Vagina (tissue), 2 donors: Measurements from ENCODE around the gene ALK. TPM values are rescaled to one million over a fixed set of nuclear protein-coding genes. Genes with fewer than 3 reads are reported as not detected.

ENCODE experiments used
- DNase-seq, 2 donors: peaks; one replicate each; pipeline ENCODE4 v3.0.0-alpha.2; 2017; ENCODE audit errors: extremely low spot score in 2 of 2
- H3K27ac ChIP-seq: fragments of 200-600 bp; sonication (generic); one replicate; pipeline ENCODE4 v1.5.1; 2019
- H3K27me3 ChIP-seq: fragments of 200-600 bp; sonication (generic); one replicate; pipeline ENCODE4 v1.5.1; 2019
- H3K36me3 ChIP-seq, 2 donors: fragments of 200-600 bp; sonication (generic); one replicate each; pipeline ENCODE4 v1.5.1; 2017 to 2019
- H3K4me1 ChIP-seq: fragments of 200-600 bp; sonication (generic); one replicate; pipeline ENCODE4 v1.5.1; 2019
- H3K4me3 ChIP-seq, 2 donors: fragments of 200-600 bp; sonication (generic); 1 replicate in 1 of 2; 2 replicates in 1 of 2; pipeline ENCODE4 v1.5.1; 2016 to 2019
- H3K9me3 ChIP-seq: fragments of 200-600 bp; sonication (generic); one replicate; pipeline ENCODE4 v1.5.1; 2019
- CTCF ChIP-seq, 3 experiments: fragments of 450-650 bp in 2 of 3; fragments of 200-600 bp in 1 of 3; sonication (generic) in 1 of 3; IDR thresholded peaks; one replicate each; pipeline ENCODE4 v1.5.1; 2017 to 2019; ENCODE audit warnings: antibody characterized with exemption in 3 of 3, mild to moderate bottlenecking in 2 of 3, moderate library complexity in 2 of 3
- POLR2A ChIP-seq, 2 donors: fragments of 450-650 bp; IDR thresholded peaks; one replicate each; pipeline ENCODE4 v1.6.1; 2017; ENCODE audit warnings: antibody characterized with exemption in 2 of 2, mild to moderate bottlenecking in 2 of 2, moderate library complexity in 2 of 2
- POLR2AphosphoS5 ChIP-seq, 2 donors: sonication (generic); formaldehyde crosslinking; IDR thresholded peaks; one replicate each; pipeline ENCODE4 v1.9.0; 2017; ENCODE audit warnings: antibody characterized with exemption in 2 of 2, mild to moderate bottlenecking in 2 of 2, low read depth in 1 of 2; ENCODE audit not compliant: insufficient read depth in 1 of 2
- intact Hi-C: fragments of 100-400 bp; cut with DNase I; formaldehyde crosslinking; loops from one replicate; pipeline ENCODE4 v1.15.1; 2023
- total RNA-seq: library from RNA; depleted of rRNA; stranded (reverse); fragments of >200 nt; gene quantifications from one replicate; pipeline ENCODE4 v1.2.3, GENCODE V29; 2016

The ALK gene
- total RNA-seq, 1 donor from 2014 or later: 0.74 TPM

GRCh38 chr2:29477186-29477585 is 444.2 kb downstream of the ALK start:
- intact Hi-C loops: no loop called here
- H3K27me3 ChIP-seq: no peaks in the 10 kb centered on the region
- TF ChIP-seq CTCF (IDR thresholded peaks at IDR 0.05) (no peak), POLR2A (IDR thresholded peaks at IDR 0.05) (no peak), POLR2AphosphoS5 (IDR thresholded peaks at IDR 0.05; ENCODE audit: insufficient read depth in 1 of 2, low read depth in 1 of 2) (no peak)
- no peaks in the 10 kb centered on the region for H3K36me3 ChIP-seq
- H3K27ac ChIP-seq: no peak overlapping the region
- no peak for DNase-seq
- no peaks in the 10 kb centered on the region for H3K9me3 ChIP-seq
- no peaks in the 10 kb centered on the region for H3K4me1 ChIP-seq
- H3K4me3 ChIP-seq: no peak overlapping the region

- H3K9me3 ChIP-seq: no peaks in the 10 kb centered on the region
- intact Hi-C loops: no loop called here
- H3K27me3 ChIP-seq: no peaks in the 10 kb centered on the region
- no peak for DNase-seq
- no peak overlapping the region for H3K27ac ChIP-seq
- H3K36me3 ChIP-seq: no peaks in the 10 kb centered on the region
- no peaks in the 10 kb centered on the region for H3K4me1 ChIP-seq
- no peak overlapping the region for H3K4me3 ChIP-seq
- TF ChIP-seq CTCF (IDR thresholded peaks at IDR 0.05) (no peak), POLR2A (IDR thresholded peaks at IDR 0.05) (no peak), POLR2AphosphoS5 (IDR thresholded peaks at IDR 0.05; ENCODE audit: insufficient read depth in 1 of 2, low read depth in 1 of 2) (no peak)
These were observed 445.9 kb downstream of the ALK start for GRCh38 chr2:29475499-29475898.

- Histone ChIP-seq H3K9me3 (no peaks in the 10 kb centered on the region), H3K4me1 (no peaks in the 10 kb centered on the region), H3K4me3 (no peak overlapping the region), H3K36me3 (no peaks in the 10 kb centered on the region), H3K27ac (no peak overlapping the region), H3K27me3 (no peaks in the 10 kb centered on the region)
- DNase-seq: no peak
- TF ChIP-seq POLR2A (IDR thresholded peaks at IDR 0.05) (no peak), POLR2AphosphoS5 (IDR thresholded peaks at IDR 0.05; ENCODE audit: insufficient read depth in 1 of 2, low read depth in 1 of 2) (no peak), CTCF (IDR thresholded peaks at IDR 0.05) (no peak)
- intact Hi-C loops: no loop called here
These were observed 451.4 kb downstream of the ALK start for GRCh38 chr2:29469961-29470360.

- H3K36me3 ChIP-seq: no peaks in the 10 kb centered on the region
- no peak overlapping the region for H3K27ac ChIP-seq
- H3K4me1 ChIP-seq: no peaks in the 10 kb centered on the region
- TF ChIP-seq CTCF (IDR thresholded peaks at IDR 0.05) (no peak), POLR2AphosphoS5 (IDR thresholded peaks at IDR 0.05; ENCODE audit: insufficient read depth in 1 of 2, low read depth in 1 of 2) (no peak), POLR2A (IDR thresholded peaks at IDR 0.05) (no peak)
- no peak for DNase-seq
- H3K9me3 ChIP-seq: no peaks in the 10 kb centered on the region
- no peak overlapping the region for H3K4me3 ChIP-seq
- no peaks in the 10 kb centered on the region for H3K27me3 ChIP-seq
- intact Hi-C loops: no loop called here
These were observed 451.9 kb downstream of the ALK start for GRCh38 chr2:29469516-29469915.

GRCh38 chr2:29463181-29463900 is 458.0 kb downstream of the ALK start:
- intact Hi-C loops: no loop called here
- Histone ChIP-seq H3K27me3 (no peaks in the 10 kb centered on the region), H3K36me3 (no peaks in the 10 kb centered on the region)

More at GRCh38 chr2:29463181-29463900, 458.0 kb downstream of the ALK start:
- no peak overlapping the region for H3K4me3 ChIP-seq
- no peaks in the 10 kb centered on the region for H3K4me1 ChIP-seq
- H3K9me3 ChIP-seq: no peaks in the 10 kb centered on the region
- H3K27ac ChIP-seq: no peak overlapping the region
- TF ChIP-seq CTCF (IDR thresholded peaks at IDR 0.05) (no peak), POLR2AphosphoS5 (IDR thresholded peaks at IDR 0.05; ENCODE audit: insufficient read depth in 1 of 2, low read depth in 1 of 2) (no peak), POLR2A (IDR thresholded peaks at IDR 0.05) (no peak)
- no peak for DNase-seq
